DMS153 treated with DMSO at 0.1 percent for 48 hours (cell line): ENCODE measurements around the gene OR1A2.
"Not testable (repeated sequence)": the region's sequence is repeated elsewhere in the genome, so short reads cannot be mapped to it uniquely, and the experiment has no call there.

ENCODE experiments used
- DNase-seq: peaks from one replicate; lab custom pipeline; 2025; ENCODE audit not compliant: unreplicated experiment; lab: John Stamatoyannopoulos, UW

Gene OR1A2

GRCh38 chr17:3197219-3197618 is at the start of gene OR1A2:
TSS of gene OR1A2 (plus strand) at chr17:3197519. CDS start at chr17:3197519, 0 bp downstream.
- DNase-seq, result no peak

GRCh38 chr17:3157218-3157617 is 40.1 kb upstream of the OR1A2 start:
- no peak for DNase-seq

GRCh38 chr17:3167574-3167973 is 29.7 kb upstream of the OR1A2 start:
- no peak for DNase-seq

- no peak for DNase-seq
These were observed 7.4 kb upstream of the OR1A2 start for GRCh38 chr17:3189961-3190360.

GRCh38 chr17:3207367-3207766 is 10.0 kb downstream of the OR1A2 start, which contains the start of gene OR1A1:
TSS of gene OR1A1 (plus strand) at chr17:3207667. CDS start at chr17:3215621, 7,954 bp downstream.
- no peak for DNase-seq

- DNase-seq, result no peak
These were observed 11.2 kb downstream of the OR1A2 start for GRCh38 chr17:3208484-3208883.

- DNase-seq, result no peak
These were observed 15.7 kb downstream of the OR1A2 start for GRCh38 chr17:3213001-3213400.

GRCh38 chr17:3213587-3213986 is 16.3 kb downstream of the OR1A2 start:
- no peak for DNase-seq

GRCh38 chr17:3219978-3220377 is 22.7 kb downstream of the OR1A2 start:
- not testable (repeated sequence) for DNase-seq

GRCh38 chr17:3221850-3222249 is 24.5 kb downstream of the OR1A2 start:
- DNase-seq, result no peak

- DNase-seq, result no peak
These were observed 25.2 kb downstream of the OR1A2 start for GRCh38 chr17:3222505-3222904.

GRCh38 chr17:3224721-3225352 is 27.5 kb downstream of the OR1A2 start:
- DNase-seq, result not testable (repeated sequence)

- not testable (repeated sequence) for DNase-seq
These were observed 35.0 kb downstream of the OR1A2 start for GRCh38 chr17:3232300-3232699.

GRCh38 chr17:3238685-3239084 is 41.4 kb downstream of the OR1A2 start:
- not testable (repeated sequence) for DNase-seq

GRCh38 chr17:3241044-3241443 is 43.7 kb downstream of the OR1A2 start:
- DNase-seq, result not testable (repeated sequence)

- DNase-seq, result not testable (repeated sequence)
These were observed 47.5 kb downstream of the OR1A2 start for GRCh38 chr17:3244841-3245240.
